AG09309 (cell line): Measurements from ENCODE around the gene RAD51B.

ENCODE experiments used
- DNase-seq: peaks from one replicate; pipeline ENCODE4 v3.0.0-alpha.2; 2010; ENCODE audit warnings: low read depth
- H3K4me3 ChIP-seq: 2 replicates; pipeline ENCODE4 v1.5.1; 2011; ENCODE audit warnings: mild to moderate bottlenecking, low read depth, low read length, moderate library complexity; ENCODE audit not compliant: control insufficient read depth
- CTCF ChIP-seq: IDR thresholded peaks from 2 replicates; pipeline ENCODE4 v1.5.1; 2011; ENCODE audit warnings: mild to moderate bottlenecking, low read depth, low read length, inconsistent platforms; ENCODE audit not compliant: insufficient read depth, control insufficient read depth; ENCODE audit errors: missing control alignments

RAD51B gene

DNA sequence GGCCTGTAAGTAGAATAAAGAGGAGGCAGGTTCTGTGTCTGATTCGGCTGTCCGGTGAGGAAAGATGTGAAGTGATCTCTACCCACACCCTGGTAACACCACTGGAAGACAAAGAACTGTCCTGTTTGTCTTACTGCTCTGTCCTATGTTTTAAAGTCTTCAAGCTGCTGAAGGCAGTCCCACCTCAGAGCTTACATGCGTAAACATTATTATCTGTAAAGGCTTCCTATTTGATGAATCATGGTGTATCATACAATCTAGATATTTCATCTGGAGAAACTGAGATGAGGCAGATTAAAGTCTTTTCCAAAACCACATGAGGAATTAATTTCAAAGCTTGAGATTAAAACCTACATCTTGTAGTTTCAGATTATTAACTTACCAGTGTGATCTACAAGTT is 545.6 kb downstream of the RAD51B start:
- peak; percentile 37 for DNase-seq
- no peak overlapping the region for H3K4me3 ChIP-seq
- no peak for TF ChIP-seq CTCF

- H3K4me3 ChIP-seq: no peak overlapping the region
- DNase-seq: no peak
- no peak for TF ChIP-seq CTCF
Observed at GRCh38 chr14:68366656-68367055, 547.1 kb downstream of the RAD51B start.

- no peak for TF ChIP-seq CTCF
- DNase-seq: no peak
- H3K4me3 ChIP-seq: no peak overlapping the region
Observed at GRCh38 chr14:68367536-68367935, 548.0 kb downstream of the RAD51B start.

GRCh38 chr14:68368850-68369249 is 549.3 kb downstream of the RAD51B start:
- no peak for DNase-seq
- H3K4me3 ChIP-seq: no peak overlapping the region
- no peak for TF ChIP-seq CTCF

DNA sequence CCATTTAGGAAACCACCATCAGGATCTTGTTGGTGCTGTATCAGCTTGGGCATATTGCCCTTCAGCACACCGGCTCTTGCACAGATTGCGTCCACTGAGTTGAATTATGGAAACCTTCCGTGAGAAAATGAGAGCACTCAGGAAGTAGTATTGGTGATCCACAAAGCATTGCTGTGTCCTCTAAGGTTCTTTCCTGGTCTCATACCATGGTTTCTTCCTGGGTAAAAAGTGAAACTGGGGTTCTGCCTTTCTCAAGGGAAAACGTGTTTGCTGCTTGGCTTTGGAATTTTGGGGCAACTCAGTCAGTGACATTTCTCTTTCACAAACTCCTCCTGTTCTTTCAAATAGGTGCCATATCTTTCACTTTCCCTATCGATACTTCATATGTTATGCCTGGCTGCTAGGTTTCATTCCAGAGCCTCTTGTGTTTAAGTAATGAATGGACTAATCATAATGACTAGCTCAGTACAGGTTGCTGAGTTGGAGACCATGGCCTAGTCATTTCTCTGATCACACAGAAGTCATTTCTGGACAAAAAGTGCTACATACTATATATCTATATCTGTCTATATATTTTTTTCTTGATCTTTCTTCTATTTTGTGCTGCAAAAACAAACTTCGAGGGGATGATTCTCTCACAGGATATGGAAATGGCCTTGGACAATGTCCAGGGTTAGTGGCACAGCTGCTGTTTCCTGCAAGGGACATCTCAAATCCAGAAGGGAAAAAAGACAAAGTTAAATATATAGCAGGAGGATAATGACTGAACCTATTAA is 549.9 kb downstream of the RAD51B start:
- DNase-seq: no peak
- no peak overlapping the region for H3K4me3 ChIP-seq
- TF ChIP-seq CTCF: no peak

- no peak for DNase-seq
- no peak for TF ChIP-seq CTCF
- no peak overlapping the region for H3K4me3 ChIP-seq
Observed at GRCh38 chr14:68370057-68370360, 550.4 kb downstream of the RAD51B start.
